ENCODE measurements around the gene KLC4.
"Not testable (repeated sequence)": the region's sequence is repeated elsewhere in the genome, so short reads cannot be mapped to it uniquely, and the experiment has no call there.

Gene KLC4

GRCh38 chr6:43115365-43115764 lies 55.9 kb downstream of the KLC4 start:
- no peaks in the 10 kb centered on the region for H3K9me3 ChIP-seq (ENCODE audit: low read length)
- H4K20me1 ChIP-seq (ENCODE audit: insufficient read depth, low read length): no peaks in the 10 kb centered on the region
- no peaks in the 10 kb centered on the region for H3K79me2 ChIP-seq (ENCODE audit: insufficient read depth, low read length)
- H3K9me2 ChIP-seq (ENCODE audit: low read depth, low read length): no peaks in the 10 kb centered on the region
- no peak overlapping the region for H3K27ac ChIP-seq (ENCODE audit: low read depth, low read length, poor library complexity, severe bottlenecking)
- H3K27me3 ChIP-seq (ENCODE audit: insufficient read depth, low read length): peaks cover 4% of the 10 kb centered on the region; the same call in 1 of the 2 replicates
- H3K4me1 ChIP-seq (ENCODE audit: insufficient read depth, low read length, severe bottlenecking): no peaks in the 10 kb centered on the region
- no peak overlapping the region for H3K9ac ChIP-seq (ENCODE audit: low read length)
- no peaks in the 10 kb centered on the region for H3K36me3 ChIP-seq (ENCODE audit: insufficient read depth, low read length)
- no peak overlapping the region for H3K4me2 ChIP-seq (ENCODE audit: low read length)
- no peak overlapping the region for H3K4me3 ChIP-seq (ENCODE audit: low read depth, low read length, poor library complexity, severe bottlenecking)
- TF ChIP-seq EZH2 (IDR thresholded peaks at IDR 0.05; ENCODE audit: borderline replicate concordance, low read length) (no peak), CTCF (IDR thresholded peaks at IDR 0.05; ENCODE audit: low read length) (no peak)
- no peak overlapping the region for H2AFZ ChIP-seq (ENCODE audit: low read length)
- H3F3A ChIP-seq (ENCODE audit: insufficient read depth, low read length): no peaks in the 10 kb centered on the region

GRCh38 chr6:43117466-43117865 lies 58.0 kb downstream of the KLC4 start:
- not testable (repeated sequence) for H3K4me2 ChIP-seq (ENCODE audit: low read length); H3K9me3 ChIP-seq (ENCODE audit: low read length); H2AFZ ChIP-seq (ENCODE audit: low read length); H4K20me1 ChIP-seq (ENCODE audit: insufficient read depth, low read length); H3K4me3 ChIP-seq (ENCODE audit: low read depth, low read length, poor library complexity, severe bottlenecking); H3K9ac ChIP-seq (ENCODE audit: low read length); H3K27ac ChIP-seq (ENCODE audit: low read depth, low read length, poor library complexity, severe bottlenecking); H3K9me2 ChIP-seq (ENCODE audit: low read depth, low read length); H3K79me2 ChIP-seq (ENCODE audit: insufficient read depth, low read length); H3F3A ChIP-seq (ENCODE audit: insufficient read depth, low read length); H3K27me3 ChIP-seq (ENCODE audit: insufficient read depth, low read length); H3K36me3 ChIP-seq (ENCODE audit: insufficient read depth, low read length); H3K4me1 ChIP-seq (ENCODE audit: insufficient read depth, low read length, severe bottlenecking)

- H3K4me2 ChIP-seq (ENCODE audit: low read length): no peak overlapping the region
- no peaks in the 10 kb centered on the region for H3F3A ChIP-seq (ENCODE audit: insufficient read depth, low read length)
- H3K27me3 ChIP-seq (ENCODE audit: insufficient read depth, low read length): peaks cover 4% of the 10 kb centered on the region; the same call in 1 of the 2 replicates
- no peaks in the 10 kb centered on the region for H3K9me2 ChIP-seq (ENCODE audit: low read depth, low read length)
- TF ChIP-seq CTCF (IDR thresholded peaks at IDR 0.05; ENCODE audit: low read length) (no peak), EZH2 (IDR thresholded peaks at IDR 0.05; ENCODE audit: borderline replicate concordance, low read length) (no peak)
- no peaks in the 10 kb centered on the region for H3K36me3 ChIP-seq (ENCODE audit: insufficient read depth, low read length)
- no peak overlapping the region for H3K9ac ChIP-seq (ENCODE audit: low read length)
- no peaks in the 10 kb centered on the region for H3K4me1 ChIP-seq (ENCODE audit: insufficient read depth, low read length, severe bottlenecking)
- no peak overlapping the region for H3K4me3 ChIP-seq (ENCODE audit: low read depth, low read length, poor library complexity, severe bottlenecking)
- H3K9me3 ChIP-seq (ENCODE audit: low read length): no peaks in the 10 kb centered on the region
- no peaks in the 10 kb centered on the region for H3K79me2 ChIP-seq (ENCODE audit: insufficient read depth, low read length)
- H3K27ac ChIP-seq (ENCODE audit: low read depth, low read length, poor library complexity, severe bottlenecking): no peak overlapping the region
- no peaks in the 10 kb centered on the region for H4K20me1 ChIP-seq (ENCODE audit: insufficient read depth, low read length)
- H2AFZ ChIP-seq (ENCODE audit: low read length): no peak overlapping the region
Observed at GRCh38 chr6:43119482-43119881, 60.1 kb downstream of the KLC4 start.

- Histone ChIP-seq H3K4me2 (ENCODE audit: low read length) (no peak overlapping the region), H3K27me3 (ENCODE audit: insufficient read depth, low read length) (peaks cover 4% of the 10 kb centered on the region; the same call in 1 of the 2 replicates), H3K4me1 (ENCODE audit: insufficient read depth, low read length, severe bottlenecking) (no peaks in the 10 kb centered on the region), H2AFZ (ENCODE audit: low read length) (no peak overlapping the region), H3K36me3 (ENCODE audit: insufficient read depth, low read length) (no peaks in the 10 kb centered on the region), H3K79me2 (ENCODE audit: insufficient read depth, low read length) (no peaks in the 10 kb centered on the region), H3K27ac (ENCODE audit: low read depth, low read length, poor library complexity, severe bottlenecking) (no peak overlapping the region), H3K4me3 (ENCODE audit: low read depth, low read length, poor library complexity, severe bottlenecking) (no peak overlapping the region), H3K9ac (ENCODE audit: low read length) (no peak overlapping the region), H4K20me1 (ENCODE audit: insufficient read depth, low read length) (no peaks in the 10 kb centered on the region), H3K9me2 (ENCODE audit: low read depth, low read length) (no peaks in the 10 kb centered on the region), H3F3A (ENCODE audit: insufficient read depth, low read length) (no peaks in the 10 kb centered on the region), H3K9me3 (ENCODE audit: low read length) (no peaks in the 10 kb centered on the region)
- TF ChIP-seq EZH2 (IDR thresholded peaks at IDR 0.05; ENCODE audit: borderline replicate concordance, low read length) (no peak), CTCF (IDR thresholded peaks at IDR 0.05; ENCODE audit: low read length) (no peak)
Observed at GRCh38 chr6:43120101-43120763, 60.8 kb downstream of the KLC4 start.
